ENCODE measurements around the gene PPM1A.

DNA sequence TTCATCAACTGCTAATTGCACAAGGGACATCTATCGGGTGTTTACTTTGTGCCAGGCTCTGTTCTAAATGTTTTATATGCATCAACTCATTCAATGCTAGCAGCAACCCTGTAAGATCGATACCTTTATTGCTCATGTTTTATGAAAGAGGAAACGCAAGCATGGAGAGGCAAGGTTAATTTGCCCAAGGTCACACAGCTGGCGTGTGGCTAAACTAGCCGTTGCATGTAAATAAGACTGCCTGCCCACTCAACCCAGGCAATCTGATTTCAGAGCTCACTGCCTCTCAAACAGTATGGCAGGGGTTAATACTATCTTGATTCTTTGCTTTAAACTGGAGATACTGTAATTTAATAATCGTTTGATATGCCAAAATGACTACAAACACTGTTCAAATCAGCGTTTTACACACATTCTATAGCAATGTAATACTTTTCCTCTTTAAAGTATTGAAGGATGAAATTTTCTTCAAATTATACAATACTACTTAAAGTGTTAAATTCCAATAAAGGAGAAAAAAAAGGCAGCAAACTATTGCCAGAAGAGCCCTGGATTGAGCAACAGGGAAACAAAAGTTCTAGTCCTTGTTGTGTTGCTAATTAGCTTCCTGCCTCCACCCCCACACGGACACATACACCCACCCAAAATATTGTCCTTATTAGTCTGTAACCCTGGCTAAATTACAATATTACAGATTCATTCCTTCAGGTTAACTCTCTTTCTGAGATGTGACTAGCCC is 44.7 kb upstream of the PPM1A start:
- TF ChIP-seq, protein P1, sequence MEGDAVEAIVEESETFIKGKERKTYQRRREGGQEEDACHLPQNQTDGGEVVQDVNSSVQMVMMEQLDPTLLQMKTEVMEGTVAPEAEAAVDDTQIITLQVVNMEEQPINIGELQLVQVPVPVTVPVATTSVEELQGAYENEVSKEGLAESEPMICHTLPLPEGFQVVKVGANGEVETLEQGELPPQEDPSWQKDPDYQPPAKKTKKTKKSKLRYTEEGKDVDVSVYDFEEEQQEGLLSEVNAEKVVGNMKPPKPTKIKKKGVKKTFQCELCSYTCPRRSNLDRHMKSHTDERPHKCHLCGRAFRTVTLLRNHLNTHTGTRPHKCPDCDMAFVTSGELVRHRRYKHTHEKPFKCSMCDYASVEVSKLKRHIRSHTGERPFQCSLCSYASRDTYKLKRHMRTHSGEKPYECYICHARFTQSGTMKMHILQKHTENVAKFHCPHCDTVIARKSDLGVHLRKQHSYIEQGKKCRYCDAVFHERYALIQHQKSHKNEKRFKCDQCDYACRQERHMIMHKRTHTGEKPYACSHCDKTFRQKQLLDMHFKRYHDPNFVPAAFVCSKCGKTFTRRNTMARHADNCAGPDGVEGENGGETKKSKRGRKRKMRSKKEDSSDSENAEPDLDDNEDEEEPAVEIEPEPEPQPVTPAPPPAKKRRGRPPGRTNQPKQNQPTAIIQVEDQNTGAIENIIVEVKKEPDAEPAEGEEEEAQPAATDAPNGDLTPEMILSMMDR (IDR thresholded peaks at IDR 0.05; ENCODE audit: control extremely low read depth in 1 of 3, insufficient read depth in 1 of 3, low read depth in 1 of 3, low read length in 3 of 3), result no peak
- TF ChIP-seq BRCA1 (IDR thresholded peaks at IDR 0.05; ENCODE audit: low read depth, low read length) (no peak), MAFK (IDR thresholded peaks at IDR 0.05; ENCODE audit: low read depth, low read length) (no peak), GTF2F1 (IDR thresholded peaks at IDR 0.05; ENCODE audit: borderline replicate concordance, low read depth, low read length) (no peak), CBX5 (IDR thresholded peaks at IDR 0.05; ENCODE audit: low read depth, low read length) (no peak), EZH2 (IDR thresholded peaks at IDR 0.05; ENCODE audit: low read depth, low read length, severe bottlenecking) (no peak), SIN3A (conservative IDR thresholded peaks at IDR 0.05 in 1 of 2, IDR thresholded peaks at IDR 0.05 in 1 of 2; ENCODE audit: low read depth in 1 of 2, low read length in 2 of 2) (no peak), TAF1 (IDR thresholded peaks at IDR 0.05; ENCODE audit: low read depth, low read length) (no peak), JUND (IDR thresholded peaks at IDR 0.05; ENCODE audit: low read length) (no peak), POLR2A (IDR thresholded peaks at IDR 0.05; ENCODE audit: control extremely low read depth in 1 of 2, low read depth in 2 of 2, low read length in 2 of 2) (no peak), CBX8 (IDR thresholded peaks at IDR 0.05; ENCODE audit: borderline replicate concordance, low read depth, low read length) (no peak)
- TF ChIP-seq, protein P2, sequence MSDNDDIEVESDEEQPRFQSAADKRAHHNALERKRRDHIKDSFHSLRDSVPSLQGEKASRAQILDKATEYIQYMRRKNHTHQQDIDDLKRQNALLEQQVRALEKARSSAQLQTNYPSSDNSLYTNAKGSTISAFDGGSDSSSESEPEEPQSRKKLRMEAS (IDR thresholded peaks at IDR 0.05), result no peak
- TF ChIP-seq, protein P3, sequence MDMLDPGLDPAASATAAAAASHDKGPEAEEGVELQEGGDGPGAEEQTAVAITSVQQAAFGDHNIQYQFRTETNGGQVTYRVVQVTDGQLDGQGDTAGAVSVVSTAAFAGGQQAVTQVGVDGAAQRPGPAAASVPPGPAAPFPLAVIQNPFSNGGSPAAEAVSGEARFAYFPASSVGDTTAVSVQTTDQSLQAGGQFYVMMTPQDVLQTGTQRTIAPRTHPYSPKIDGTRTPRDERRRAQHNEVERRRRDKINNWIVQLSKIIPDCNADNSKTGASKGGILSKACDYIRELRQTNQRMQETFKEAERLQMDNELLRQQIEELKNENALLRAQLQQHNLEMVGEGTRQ (IDR thresholded peaks at IDR 0.05; ENCODE audit: low read length), result no peak

Measured in H1 (cell line).